NCI-H2196 (cell line): ENCODE measurements around the gene IL4.
"Not testable (repeated sequence)": the region's sequence is repeated elsewhere in the genome, so short reads cannot be mapped to it uniquely, and the experiment has no call there.

ENCODE experiments used
- DNase-seq: peaks from one replicate; lab custom pipeline; 2025; ENCODE audit not compliant: unreplicated experiment; lab: John Stamatoyannopoulos, UW

The IL4 gene

DNA sequence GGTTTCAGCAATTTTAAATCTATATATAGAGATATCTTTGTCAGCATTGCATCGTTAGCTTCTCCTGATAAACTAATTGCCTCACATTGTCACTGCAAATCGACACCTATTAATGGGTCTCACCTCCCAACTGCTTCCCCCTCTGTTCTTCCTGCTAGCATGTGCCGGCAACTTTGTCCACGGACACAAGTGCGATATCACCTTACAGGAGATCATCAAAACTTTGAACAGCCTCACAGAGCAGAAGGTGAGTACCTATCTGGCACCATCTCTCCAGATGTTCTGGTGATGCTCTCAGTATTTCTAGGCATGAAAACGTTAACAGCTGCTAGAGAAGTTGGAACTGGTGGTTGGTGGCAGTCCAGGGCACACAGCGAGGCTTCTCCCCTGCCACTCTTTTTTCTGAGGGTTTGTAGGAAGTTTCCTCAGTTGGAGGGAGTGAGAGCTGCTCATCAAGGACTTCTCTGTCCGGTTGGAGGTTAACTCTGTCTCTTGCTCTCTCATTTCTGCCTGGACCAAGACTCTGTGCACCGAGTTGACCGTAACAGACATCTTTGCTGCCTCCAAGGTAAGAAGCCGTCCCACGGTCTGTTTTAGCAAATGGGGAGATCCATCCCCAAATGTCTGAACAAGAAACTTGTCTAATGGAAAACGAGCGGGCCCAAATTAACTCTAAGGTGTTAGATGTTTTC, at the start of gene IL4:
IL4 (plus strand) TSS at position 51 of the 692 bp plus-strand sequence; CDS start at position 113, 62 bp downstream.
- DNase-seq, result no peak

- no peak for DNase-seq
These were observed 46.3 kb upstream of the IL4 start for GRCh38 chr5:132627470-132627869.

- no peak for DNase-seq
These were observed 45.0 kb upstream of the IL4 start for GRCh38 chr5:132628814-132629213.

DNA sequence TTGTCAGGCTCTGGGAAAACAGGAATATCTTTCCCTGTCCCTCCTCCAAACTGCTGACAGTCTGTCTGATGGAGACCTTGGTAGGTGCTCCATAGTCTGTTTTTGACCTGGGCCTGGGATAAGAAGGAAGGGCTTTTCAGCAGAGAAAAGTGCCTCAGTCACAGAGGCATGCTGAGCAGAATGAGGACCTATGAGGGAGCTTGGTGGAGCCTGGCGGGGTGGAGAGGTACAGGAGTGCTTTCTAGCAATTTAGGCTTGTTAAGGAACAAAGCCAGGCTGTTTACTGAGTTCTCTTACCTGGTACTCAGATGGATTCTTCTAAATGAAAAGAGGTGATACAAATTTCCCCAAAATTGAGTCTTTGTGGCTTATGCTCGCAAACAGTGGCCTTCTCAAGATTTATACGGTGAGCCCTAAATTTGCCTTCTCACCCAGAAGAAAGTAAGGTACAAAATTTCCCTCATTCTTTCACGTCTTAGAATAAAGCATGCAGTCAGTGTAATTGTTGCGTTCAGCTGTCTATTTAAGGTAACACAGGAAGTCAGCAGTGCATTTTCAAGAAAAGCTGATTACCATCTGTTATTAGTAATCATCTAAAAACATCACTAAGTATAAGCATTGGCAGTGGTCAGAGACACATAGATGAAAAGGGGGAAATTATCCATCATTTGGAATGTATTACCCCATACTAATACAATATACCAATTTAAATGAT, 44.4 kb upstream of the IL4 start:
- no peak for DNase-seq

DNA sequence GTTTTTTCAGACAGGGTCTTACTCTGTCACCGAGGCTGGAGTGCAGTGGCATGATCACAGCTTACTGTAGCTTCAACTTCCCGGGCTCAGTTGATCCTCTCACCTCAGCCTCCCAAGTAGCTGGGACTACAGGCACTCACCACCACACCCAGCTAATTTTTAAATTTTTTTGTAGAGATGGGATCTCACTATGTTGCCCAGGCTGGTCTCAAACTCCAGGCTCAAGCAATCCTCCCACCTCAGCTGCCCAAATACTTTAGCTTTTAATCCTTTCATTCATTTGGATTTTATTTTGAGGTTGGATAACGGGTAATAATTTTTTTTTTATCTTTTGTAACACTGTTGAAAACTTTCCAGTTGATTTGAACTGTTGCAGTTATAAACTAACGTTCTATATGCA, 40.2 kb upstream of the IL4 start:
- not testable (repeated sequence) for DNase-seq

- no peak for DNase-seq
These were observed 37.9 kb upstream of the IL4 start for GRCh38 chr5:132635873-132636272.

GRCh38 chr5:132637241-132637640, 36.5 kb upstream of the IL4 start:
- DNase-seq, result no peak

DNA sequence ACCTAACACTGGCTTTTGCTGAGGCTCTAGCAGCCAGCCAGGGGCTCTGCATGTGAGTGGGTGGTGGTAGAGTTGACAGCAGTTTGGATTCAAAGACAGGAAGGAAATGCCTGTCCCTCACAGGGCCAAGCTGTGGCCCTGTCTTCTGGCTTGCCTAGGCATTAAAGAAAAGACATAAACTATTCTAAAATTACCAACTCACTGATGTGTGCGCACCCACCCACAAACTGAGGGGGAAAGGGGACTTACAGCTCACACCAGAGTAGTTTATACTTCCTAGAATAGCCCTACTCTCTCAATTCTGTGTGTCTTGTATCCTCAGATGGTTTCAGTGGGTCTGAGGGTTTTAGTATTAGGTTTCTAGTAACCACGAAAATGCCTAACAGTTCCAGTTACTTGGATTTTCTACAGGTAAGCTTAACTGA, 34.1 kb upstream of the IL4 start:
- no peak for DNase-seq

DNA sequence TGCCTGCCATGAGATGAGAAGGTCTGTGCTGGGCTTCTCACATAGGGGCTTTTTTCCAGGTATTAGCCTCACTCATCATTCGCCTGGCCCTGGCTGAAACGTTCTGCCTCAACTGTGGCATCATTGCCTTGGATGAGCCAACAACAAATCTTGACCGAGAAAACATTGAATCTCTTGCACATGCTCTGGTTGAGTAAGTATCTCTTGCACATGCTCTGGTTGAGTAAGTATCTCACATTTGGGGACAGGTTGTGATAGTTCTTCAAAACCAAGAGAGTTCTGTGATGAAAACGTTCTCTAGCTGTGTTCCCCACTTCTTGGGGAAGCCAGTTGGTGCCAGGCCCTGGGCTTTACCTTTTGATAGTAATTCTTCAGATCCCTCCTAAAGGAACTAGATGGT, 33.2 kb upstream of the IL4 start:
- DNase-seq, result no peak

- no peak for DNase-seq
These were observed 32.5 kb upstream of the IL4 start for GRCh38 chr5:132641241-132641723.

DNA sequence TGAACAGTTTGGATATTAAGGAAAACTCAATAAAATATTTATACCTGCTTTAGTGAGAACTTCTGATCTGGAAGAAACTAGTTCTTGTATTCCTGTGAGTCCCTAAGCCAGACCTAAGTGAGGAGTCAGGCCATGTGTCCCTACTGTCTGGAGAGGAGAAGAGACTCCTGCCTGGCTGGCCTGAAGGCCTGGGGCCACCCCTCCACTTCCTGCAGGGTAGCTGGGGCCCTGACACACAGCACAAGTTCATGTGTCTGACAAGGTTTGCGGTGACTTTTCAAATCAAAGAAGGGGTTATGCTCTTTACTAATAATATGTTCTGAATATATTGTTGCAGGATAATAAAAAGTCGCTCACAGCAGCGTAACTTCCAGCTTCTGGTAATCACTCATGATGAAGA, 31.9 kb upstream of the IL4 start:
- no peak for DNase-seq

GRCh38 chr5:132644177-132644576, 29.6 kb upstream of the IL4 start:
- DNase-seq, result no peak

GRCh38 chr5:132646583-132647266, 27.1 kb upstream of the IL4 start:
- no peak for DNase-seq

- no peak for DNase-seq
These were observed 26.3 kb upstream of the IL4 start for GRCh38 chr5:132647473-132647872.

- DNase-seq, result no peak
These were observed 25.4 kb upstream of the IL4 start for GRCh38 chr5:132648355-132648754.

GRCh38 chr5:132651838-132652469, 21.8 kb upstream of the IL4 start:
- DNase-seq, result no peak

- no peak for DNase-seq
These were observed 20.1 kb upstream of the IL4 start for GRCh38 chr5:132653716-132654115.

- no peak for DNase-seq
These were observed 17.7 kb upstream of the IL4 start for GRCh38 chr5:132655821-132656773.

DNA sequence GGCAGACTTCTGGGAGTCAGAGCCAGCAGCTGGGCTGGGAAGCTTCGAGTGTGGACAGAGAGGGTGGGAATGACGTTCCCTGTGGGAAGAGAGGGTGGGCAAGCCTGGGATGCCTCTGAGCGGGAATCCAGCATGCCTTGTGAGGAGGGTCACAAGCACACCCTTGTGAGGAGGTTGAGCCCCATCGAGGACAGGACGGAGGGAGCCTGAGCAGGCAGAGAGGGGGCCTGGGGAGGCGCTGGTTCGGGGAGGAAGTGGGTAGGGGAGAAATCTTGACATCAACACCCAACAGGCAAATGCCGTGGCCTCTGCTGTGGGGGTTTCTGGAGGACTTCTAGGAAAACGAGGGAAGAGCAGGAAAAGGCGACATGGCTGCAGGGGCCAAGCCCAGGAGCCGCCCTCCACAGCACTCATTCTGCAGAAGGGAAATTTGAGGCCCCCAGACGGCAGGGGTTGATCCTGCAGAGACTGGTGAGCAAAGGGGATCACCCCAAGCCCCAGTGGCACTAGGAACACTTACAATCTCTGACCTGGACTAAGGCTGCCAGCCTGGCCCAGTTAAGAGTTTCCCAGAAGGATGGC, 16.9 kb upstream of the IL4 start:
- no peak for DNase-seq
